Right hindlimb (tissue), 1 donor: ENCODE results near the gene TRIL.
A peak's percentile ranks its signal among the peaks of the same experiment; 100 is the strongest.

Experiments used
- DNase-seq: peaks from one replicate; pipeline ENCODE4 v3.0.0-alpha.2; 2018

TRIL gene

GRCh38 chr7:28939844-28940544, 18.1 kb downstream of the TRIL start:
- peak; percentile 53 for DNase-seq

GRCh38 chr7:28939367-28939766, 18.8 kb downstream of the TRIL start:
- DNase-seq = no peak

GRCh38 chr7:28937619-28938018, 20.5 kb downstream of the TRIL start:
- no peak for DNase-seq

GRCh38 chr7:28937103-28937502, 21.0 kb downstream of the TRIL start:
- DNase-seq = no peak

- DNase-seq = no peak
These were observed 24.2 kb downstream of the TRIL start for GRCh38 chr7:28933846-28934320.

- DNase-seq = no peak
These were observed 26.6 kb downstream of the TRIL start for GRCh38 chr7:28931565-28931964.

GRCh38 chr7:28926871-28927597, 31.1 kb downstream of the TRIL start:
- DNase-seq = peak; percentile 81

- DNase-seq = peak; percentile 74
These were observed 35.4 kb downstream of the TRIL start for GRCh38 chr7:28922624-28923331.

GRCh38 chr7:28921822-28922221, 36.3 kb downstream of the TRIL start:
- peak; percentile 37 for DNase-seq

- DNase-seq = no peak
These were observed 37.7 kb downstream of the TRIL start for GRCh38 chr7:28920424-28920823.

GRCh38 chr7:28919510-28919909, 38.6 kb downstream of the TRIL start:
- no peak for DNase-seq

- DNase-seq = no peak
These were observed 49.4 kb downstream of the TRIL start for GRCh38 chr7:28908775-28909174.

GRCh38 chr7:28905464-28905863, 52.7 kb downstream of the TRIL start:
- DNase-seq = no peak

GRCh38 chr7:28904578-28905048, 53.5 kb downstream of the TRIL start:
- no peak for DNase-seq

- DNase-seq = no peak
These were observed 54.2 kb downstream of the TRIL start for GRCh38 chr7:28903730-28904577.
